GM19025 (cell line): ENCODE results near the gene PLEKHF1.
A peak's percentile ranks its signal among the peaks of the same experiment; 100 is the strongest.
"Not testable (repeated sequence)": the region's sequence is repeated elsewhere in the genome, so short reads cannot be mapped to it uniquely, and the experiment has no call there.

Source experiments
- ATAC-seq: cut with Tn5 transposase; IDR thresholded peaks from one replicate; pipeline ENCODE4 v1.9.1; 2021; ENCODE audit warnings: mild to moderate bottlenecking, low read depth, moderate library complexity; ENCODE audit not compliant: unreplicated experiment

PLEKHF1 gene

DNA sequence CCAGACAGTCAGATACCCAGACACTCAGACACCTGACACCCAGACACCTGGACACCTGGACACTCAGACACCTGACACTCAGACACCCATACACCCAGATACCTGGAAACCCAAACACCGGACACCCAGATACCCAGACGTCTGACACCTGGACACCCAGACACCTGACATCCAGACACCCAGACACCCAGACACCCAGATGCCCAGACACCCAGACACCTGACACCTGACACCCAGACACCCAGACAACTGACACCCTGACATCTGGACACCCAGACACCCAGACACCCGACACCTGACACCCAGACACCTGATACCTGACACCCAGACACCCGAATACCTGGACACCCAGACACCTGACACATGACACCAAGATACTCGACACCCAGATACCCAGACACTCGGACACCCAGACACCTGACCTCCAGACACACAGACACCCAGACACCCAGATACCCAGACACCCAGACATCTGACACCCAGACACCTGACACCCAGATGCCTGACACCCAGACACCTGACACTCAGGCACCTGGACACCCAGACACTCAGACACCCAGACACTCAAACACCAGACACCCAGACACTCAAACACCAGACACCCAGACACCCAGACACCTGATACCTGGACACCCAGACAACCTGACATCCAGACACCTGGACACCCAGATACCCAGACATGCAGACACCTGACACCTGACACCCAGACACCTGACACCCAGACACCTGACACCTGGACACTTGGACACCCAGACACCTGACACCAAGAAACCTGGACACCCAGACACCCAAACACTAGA is 30.7 kb downstream of the PLEKHF1 start:
- no peak for ATAC-seq

DNA sequence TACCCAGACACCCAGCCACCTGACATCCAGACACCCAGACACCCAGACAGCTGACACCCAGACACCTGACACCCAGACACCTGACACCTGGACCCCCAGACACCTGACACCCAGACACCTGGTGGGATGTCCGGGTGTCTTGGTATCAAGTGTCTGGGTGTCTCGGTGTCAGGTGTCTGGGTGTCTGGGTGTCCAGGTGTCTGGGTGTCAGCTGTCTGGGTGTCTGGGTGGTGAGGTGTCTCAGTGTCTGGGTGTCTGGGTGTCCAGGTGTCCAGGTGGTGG is 31.2 kb downstream of the PLEKHF1 start:
- ATAC-seq: no peak

GRCh38 chr19:29697523-29698261 is 32.4 kb downstream of the PLEKHF1 start:
- ATAC-seq: no peak

GRCh38 chr19:29699861-29700260 is 34.6 kb downstream of the PLEKHF1 start:
- ATAC-seq: no peak

GRCh38 chr19:29700498-29700897 is 35.2 kb downstream of the PLEKHF1 start:
- no peak for ATAC-seq

- ATAC-seq: no peak
These were observed 37.1 kb downstream of the PLEKHF1 start for GRCh38 chr19:29702161-29702962.

- ATAC-seq: no peak
These were observed 37.7 kb downstream of the PLEKHF1 start for GRCh38 chr19:29702963-29703320.

GRCh38 chr19:29704562-29705558 is 39.6 kb downstream of the PLEKHF1 start:
- peak; percentile 91 for ATAC-seq

DNA sequence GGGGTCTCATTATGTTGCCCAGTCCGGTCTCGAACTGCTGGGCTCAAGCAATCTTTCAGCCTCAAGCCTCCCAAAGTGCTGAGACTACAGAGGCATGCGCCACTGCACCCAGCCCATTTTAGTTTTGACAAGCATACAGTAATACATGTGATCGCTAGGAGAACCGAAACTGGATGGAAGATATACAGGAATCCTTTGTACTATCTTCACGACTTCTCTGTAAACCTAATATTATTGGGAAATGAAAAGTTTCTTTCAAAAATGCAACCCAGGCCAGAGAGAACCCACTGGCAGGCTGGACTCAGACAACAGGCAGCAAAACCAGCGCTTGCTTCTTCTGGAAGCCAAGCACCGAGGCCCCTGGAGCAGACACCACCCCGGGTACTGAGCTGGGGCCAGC is 40.4 kb downstream of the PLEKHF1 start:
- ATAC-seq: no peak

GRCh38 chr19:29706635-29707034 is 41.4 kb downstream of the PLEKHF1 start:
- ATAC-seq: no peak

GRCh38 chr19:29708554-29709439 is 43.5 kb downstream of the PLEKHF1 start:
- ATAC-seq: no peak

- not testable (repeated sequence) for ATAC-seq
These were observed 44.2 kb downstream of the PLEKHF1 start for GRCh38 chr19:29709440-29709798.

DNA sequence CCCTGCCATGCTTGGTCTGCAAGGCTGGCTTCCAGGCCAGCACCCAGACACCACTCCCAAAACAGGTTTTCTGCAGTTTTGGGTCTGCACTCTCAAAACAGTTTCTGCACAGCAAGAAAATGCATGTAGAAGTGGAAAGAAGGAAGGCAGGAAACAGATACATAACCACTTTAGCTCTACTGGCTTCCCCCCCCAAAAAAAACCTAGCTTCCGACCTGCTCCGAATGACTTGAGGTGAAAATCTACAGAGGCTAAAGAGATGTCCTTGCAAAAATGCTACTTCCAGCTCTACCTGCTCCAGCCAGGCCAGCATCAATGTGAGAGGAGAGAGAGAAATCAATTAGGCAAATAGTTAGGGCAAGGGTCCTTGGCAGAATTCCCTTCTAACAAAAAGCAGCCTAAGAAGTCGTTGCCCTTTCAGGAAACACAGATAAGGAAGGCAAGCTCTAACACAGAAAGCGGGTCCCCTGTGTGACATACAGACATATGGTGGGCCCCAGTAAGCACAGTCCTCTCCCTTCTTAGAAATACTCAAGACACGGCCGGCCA is 46.4 kb downstream of the PLEKHF1 start:
- no peak for ATAC-seq

GRCh38 chr19:29712744-29713516 is 47.7 kb downstream of the PLEKHF1 start:
- no peak for ATAC-seq

DNA sequence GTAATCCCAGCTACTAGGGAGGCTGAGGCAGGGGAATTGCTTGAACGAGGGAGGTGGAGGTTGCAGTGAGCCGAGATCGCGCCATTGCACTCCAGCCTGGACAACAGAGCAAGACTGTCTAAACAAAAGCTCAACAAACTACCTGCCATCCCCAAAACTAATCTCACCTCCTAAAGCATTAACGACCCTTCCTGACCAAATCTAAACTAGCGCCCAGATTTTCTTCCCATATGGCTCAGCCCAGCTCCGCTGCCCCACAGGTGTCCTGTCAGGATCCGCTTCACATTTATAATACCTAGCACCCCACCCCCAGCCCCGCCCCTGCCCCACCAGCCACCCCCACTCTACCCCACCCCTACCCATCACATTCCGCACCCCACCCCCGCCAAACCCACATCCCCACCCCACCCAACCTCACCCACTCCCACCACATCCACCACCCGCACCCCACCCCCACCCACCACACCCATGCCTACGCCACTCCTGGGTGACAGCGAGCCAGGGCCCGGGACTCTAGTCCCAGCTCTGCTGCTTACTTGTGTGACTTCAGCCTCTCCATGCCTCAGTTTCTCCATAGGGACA is 49.2 kb downstream of the PLEKHF1 start:
- peak; percentile 32 for ATAC-seq

DNA sequence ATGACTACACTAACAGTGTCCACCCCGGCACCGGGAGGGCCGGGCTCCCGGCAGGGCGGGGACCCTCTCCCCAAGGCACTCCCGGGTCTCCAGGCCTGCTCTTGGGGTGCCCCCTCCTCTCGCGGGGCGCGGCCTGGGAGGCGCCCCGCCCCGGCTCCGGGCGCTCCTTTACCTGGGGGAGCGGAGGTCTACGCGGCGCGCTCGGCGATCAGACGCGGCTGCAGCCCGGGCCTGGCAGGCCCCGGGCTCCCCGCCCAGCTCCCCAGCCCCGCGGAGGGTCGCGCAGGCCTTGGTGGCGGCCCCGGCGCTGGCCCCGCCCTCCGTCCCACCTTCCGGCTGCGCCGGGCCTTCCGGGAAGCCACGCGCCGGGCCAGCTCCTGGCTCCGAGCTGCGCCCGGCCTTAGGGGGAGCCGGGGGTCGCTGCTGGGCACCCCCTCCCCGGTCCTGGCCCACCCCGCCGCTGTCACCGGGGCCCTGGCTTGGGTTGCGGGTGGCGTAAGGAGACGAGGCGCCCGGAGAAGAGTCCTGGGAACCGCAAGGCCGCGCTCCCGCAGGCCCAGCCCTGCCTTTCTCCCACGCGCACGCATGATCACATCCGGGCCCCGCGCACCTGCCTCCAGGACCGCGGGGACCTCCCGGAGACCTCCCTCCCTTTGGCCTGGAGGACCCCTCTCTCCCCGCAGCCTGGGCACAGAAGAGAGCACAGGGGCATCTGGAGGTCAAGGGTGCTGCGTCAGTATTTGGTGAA is 49.9 kb downstream of the PLEKHF1 start, which contains the start of gene C19orf12:
TSS of gene C19orf12 (minus strand) at position 309 of the 748 bp plus-strand sequence. CDS start 6,848 bp downstream, outside the sequence.
- peak; percentile 72 for ATAC-seq
